ENCODE measurements around the gene UNC5B.

DNA sequence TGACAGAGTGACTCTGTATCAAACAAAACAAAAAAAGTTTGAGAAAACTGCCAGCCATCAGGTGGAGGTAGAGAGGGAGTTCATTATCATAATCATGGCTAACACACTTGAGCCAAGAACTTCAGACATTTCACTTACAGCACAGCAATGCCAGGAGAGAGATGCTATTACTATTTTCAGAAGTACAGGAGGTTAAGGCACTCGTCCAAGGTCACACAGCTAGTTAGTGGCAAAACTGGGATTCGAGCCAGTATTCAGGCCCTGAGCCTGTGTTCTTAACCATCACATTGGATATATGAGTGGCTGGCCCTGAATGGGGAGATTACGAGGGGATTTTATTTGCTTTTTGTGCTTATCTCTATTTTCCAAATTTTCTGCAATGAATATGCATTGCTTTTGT, 24.8 kb upstream of the UNC5B start:
- TF ChIP-seq, protein P1, sequence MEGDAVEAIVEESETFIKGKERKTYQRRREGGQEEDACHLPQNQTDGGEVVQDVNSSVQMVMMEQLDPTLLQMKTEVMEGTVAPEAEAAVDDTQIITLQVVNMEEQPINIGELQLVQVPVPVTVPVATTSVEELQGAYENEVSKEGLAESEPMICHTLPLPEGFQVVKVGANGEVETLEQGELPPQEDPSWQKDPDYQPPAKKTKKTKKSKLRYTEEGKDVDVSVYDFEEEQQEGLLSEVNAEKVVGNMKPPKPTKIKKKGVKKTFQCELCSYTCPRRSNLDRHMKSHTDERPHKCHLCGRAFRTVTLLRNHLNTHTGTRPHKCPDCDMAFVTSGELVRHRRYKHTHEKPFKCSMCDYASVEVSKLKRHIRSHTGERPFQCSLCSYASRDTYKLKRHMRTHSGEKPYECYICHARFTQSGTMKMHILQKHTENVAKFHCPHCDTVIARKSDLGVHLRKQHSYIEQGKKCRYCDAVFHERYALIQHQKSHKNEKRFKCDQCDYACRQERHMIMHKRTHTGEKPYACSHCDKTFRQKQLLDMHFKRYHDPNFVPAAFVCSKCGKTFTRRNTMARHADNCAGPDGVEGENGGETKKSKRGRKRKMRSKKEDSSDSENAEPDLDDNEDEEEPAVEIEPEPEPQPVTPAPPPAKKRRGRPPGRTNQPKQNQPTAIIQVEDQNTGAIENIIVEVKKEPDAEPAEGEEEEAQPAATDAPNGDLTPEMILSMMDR (IDR thresholded peaks at IDR 0.05): no peak
- TF ChIP-seq POLR2A (IDR thresholded peaks at IDR 0.05): no peak
